ENCODE data around the gene EYS. TPM values are rescaled to one million over a fixed set of nuclear protein-coding genes. Genes with fewer than 3 reads are reported as not detected.

Gene EYS
- total RNA-seq, 3 donors from 2014 or later: 0.16 to 0.61 (median 0.60) TPM

DNA sequence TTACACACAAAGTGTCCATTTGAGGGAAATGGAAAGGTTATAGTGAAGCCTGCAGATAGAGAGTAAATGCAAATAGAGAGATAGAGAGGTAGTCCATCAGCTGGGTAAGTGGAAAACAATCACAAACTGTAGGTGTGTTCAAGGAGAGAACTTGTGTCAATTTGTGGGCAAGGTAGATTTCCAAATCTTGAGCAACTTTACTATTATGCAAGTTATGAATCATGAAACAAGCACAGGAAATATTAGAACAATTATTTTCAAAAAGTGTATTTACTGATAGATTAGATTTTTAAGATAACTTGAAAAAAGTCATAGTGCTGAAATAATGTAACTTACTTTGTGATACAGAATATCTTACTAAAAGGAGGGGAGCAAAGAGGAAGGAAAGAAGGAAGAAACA, 792.9 kb downstream of the EYS start:
- H3K4me3 ChIP-seq: no peak overlapping the region
- DNase-seq (no peak), ATAC-seq (no peak)
- no peaks in the 10 kb centered on the region for H3K4me1 ChIP-seq (ENCODE audit: low read depth)
- no peaks in the 10 kb centered on the region for H3K36me3 ChIP-seq (ENCODE audit: low read depth)
- intact Hi-C loops (cut with DNase I, micrococcal nuclease): no loop called here
- H3K9me3 ChIP-seq: no peaks in the 10 kb centered on the region
- TF ChIP-seq, protein P1, sequence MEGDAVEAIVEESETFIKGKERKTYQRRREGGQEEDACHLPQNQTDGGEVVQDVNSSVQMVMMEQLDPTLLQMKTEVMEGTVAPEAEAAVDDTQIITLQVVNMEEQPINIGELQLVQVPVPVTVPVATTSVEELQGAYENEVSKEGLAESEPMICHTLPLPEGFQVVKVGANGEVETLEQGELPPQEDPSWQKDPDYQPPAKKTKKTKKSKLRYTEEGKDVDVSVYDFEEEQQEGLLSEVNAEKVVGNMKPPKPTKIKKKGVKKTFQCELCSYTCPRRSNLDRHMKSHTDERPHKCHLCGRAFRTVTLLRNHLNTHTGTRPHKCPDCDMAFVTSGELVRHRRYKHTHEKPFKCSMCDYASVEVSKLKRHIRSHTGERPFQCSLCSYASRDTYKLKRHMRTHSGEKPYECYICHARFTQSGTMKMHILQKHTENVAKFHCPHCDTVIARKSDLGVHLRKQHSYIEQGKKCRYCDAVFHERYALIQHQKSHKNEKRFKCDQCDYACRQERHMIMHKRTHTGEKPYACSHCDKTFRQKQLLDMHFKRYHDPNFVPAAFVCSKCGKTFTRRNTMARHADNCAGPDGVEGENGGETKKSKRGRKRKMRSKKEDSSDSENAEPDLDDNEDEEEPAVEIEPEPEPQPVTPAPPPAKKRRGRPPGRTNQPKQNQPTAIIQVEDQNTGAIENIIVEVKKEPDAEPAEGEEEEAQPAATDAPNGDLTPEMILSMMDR (IDR thresholded peaks at IDR 0.05): no peak

DNA sequence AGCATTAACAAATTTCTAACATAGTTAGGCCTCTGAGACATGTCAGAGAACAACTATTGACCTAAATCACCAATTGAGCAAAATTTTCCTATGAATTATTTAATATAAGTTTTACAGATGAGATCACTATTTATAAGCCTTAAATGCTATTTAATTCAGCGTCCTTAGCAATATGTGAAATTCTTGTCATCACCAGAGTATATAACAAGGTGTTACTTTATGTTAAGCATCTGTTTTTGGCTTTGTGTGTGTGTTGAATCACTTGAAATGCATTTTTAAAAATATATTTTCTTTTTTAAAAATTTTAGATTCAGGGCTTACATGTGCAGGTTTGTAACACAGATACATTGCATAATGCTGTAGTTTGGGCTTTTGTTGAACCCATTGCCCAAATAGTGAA, 794.1 kb downstream of the EYS start:
- TF ChIP-seq, protein P1 (IDR thresholded peaks at IDR 0.05): no peak
- ATAC-seq (no peak), DNase-seq (no peak)
- no peak overlapping the region for H3K4me3 ChIP-seq
- H3K4me1 ChIP-seq (ENCODE audit: low read depth): no peaks in the 10 kb centered on the region
- no peaks in the 10 kb centered on the region for H3K9me3 ChIP-seq
- intact Hi-C loops (cut with DNase I, micrococcal nuclease): no loop called here
- no peaks in the 10 kb centered on the region for H3K36me3 ChIP-seq (ENCODE audit: low read depth)

DNA sequence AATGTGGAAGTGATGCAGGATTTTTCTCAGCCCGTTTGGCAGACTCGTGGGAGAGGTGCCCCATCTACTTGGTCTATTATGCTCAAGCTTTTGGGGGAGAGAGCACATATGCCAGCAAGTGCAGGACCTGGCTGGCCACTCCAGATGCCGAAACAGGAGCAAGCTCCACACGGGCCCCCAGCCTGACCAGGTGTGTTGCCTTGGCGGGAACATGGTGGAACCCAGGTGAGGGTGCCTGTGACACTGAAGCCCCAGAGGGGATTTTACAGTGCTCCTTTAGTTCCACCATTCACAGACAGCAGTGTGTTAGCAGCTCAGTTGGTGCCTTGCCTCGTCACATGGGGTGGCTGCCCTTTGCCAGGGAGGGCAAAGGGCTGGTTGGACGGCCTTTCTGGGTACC, 798.9 kb downstream of the EYS start:
- H3K36me3 ChIP-seq (ENCODE audit: low read depth): no peaks in the 10 kb centered on the region
- no peaks in the 10 kb centered on the region for H3K4me1 ChIP-seq (ENCODE audit: low read depth)
- H3K4me3 ChIP-seq: no peak overlapping the region
- no peaks in the 10 kb centered on the region for H3K9me3 ChIP-seq
- TF ChIP-seq, protein P1 (IDR thresholded peaks at IDR 0.05): no peak
- intact Hi-C loops (cut with DNase I, micrococcal nuclease): no loop called here
- no peak for ATAC-seq
- no peak for DNase-seq

DNA sequence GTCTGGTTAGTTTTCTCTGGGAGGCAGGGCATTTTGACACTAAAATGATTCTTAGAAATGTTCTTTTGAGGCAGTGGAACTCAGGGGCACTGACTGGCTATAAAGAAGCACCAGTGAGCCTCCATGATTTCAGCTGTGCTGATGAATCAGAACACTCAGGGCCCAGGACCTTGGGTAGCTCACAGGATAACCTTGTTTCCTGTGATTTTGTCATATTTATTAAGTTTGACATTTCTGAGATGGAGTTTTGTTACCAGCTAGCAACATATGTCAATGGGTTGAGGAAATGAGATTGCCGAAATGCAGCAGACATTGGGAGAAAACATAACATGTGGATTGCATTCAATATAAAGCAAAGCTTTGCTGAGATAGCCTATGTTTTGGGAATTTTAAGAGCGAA, 802.4 kb downstream of the EYS start:
- TF ChIP-seq, protein P1 (IDR thresholded peaks at IDR 0.05): no peak
- H3K4me3 ChIP-seq: no peak overlapping the region
- intact Hi-C loops (cut with DNase I, micrococcal nuclease): no loop called here
- DNase-seq (no peak), ATAC-seq (no peak)
- H3K9me3 ChIP-seq: no peaks in the 10 kb centered on the region
- no peaks in the 10 kb centered on the region for H3K4me1 ChIP-seq (ENCODE audit: low read depth)
- no peaks in the 10 kb centered on the region for H3K36me3 ChIP-seq (ENCODE audit: low read depth)

DNA sequence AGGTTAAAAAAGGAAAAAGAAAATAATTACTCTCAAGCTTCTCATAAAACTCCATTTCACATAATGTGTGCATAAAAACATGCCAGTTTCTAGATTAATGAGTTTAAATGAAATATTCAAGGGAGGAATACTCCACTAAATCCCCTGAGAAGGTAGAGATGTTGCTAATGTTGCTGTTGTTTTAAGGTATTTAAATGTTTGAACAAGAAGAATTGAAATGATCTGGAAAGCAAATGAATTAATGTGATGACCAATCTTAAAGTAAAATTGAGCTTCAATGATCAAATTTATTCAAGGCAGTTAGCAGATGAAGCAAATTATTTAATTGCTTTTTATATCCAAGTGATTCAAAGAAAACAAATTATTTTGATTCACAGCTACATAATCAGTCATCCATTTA, 804.4 kb downstream of the EYS start:
- TF ChIP-seq, protein P1 (IDR thresholded peaks at IDR 0.05): no peak
- Histone ChIP-seq H3K4me3 (no peak overlapping the region), H3K36me3 (ENCODE audit: low read depth) (no peaks in the 10 kb centered on the region), H3K4me1 (ENCODE audit: low read depth) (no peaks in the 10 kb centered on the region), H3K9me3 (no peaks in the 10 kb centered on the region)
- intact Hi-C loops (cut with DNase I, micrococcal nuclease): no loop called here
- ATAC-seq (no peak), DNase-seq (no peak)

DNA sequence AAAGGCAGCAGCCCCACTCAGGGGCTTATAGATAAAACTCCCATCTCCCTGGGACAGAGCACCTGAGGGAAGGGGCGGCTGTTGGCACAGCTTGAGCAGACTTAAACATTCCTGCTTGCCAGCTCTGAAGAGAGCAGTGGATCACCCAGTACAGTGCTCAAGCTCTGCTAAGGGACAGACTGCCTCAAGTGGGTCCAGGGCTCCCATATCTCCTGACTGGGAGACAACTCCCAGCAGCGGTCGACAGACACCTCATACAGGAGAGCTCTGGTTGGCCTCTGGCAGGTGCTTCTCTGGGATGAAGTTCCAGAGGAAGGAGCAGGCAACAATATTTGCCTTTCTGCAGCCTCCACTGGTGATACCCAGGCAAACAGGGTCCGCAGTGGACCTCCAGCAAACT, 810.1 kb downstream of the EYS start:
- no peak for DNase-seq
- no peaks in the 10 kb centered on the region for H3K36me3 ChIP-seq (ENCODE audit: low read depth)
- intact Hi-C loops (cut with DNase I, micrococcal nuclease): no loop called here
- no peak overlapping the region for H3K4me3 ChIP-seq
- TF ChIP-seq, protein P1 (IDR thresholded peaks at IDR 0.05): no peak
- no peak for ATAC-seq
- H3K4me1 ChIP-seq (ENCODE audit: low read depth): no peaks in the 10 kb centered on the region
- no peaks in the 10 kb centered on the region for H3K9me3 ChIP-seq

Measured in mucosa of descending colon (tissue), 3 donors.